CD4-positive, alpha-beta T cell treated with Interleukin-21 for 1 hour (primary cell): Measurements from ENCODE around the gene MCF2L2.

ENCODE experiments used
- DNase-seq: peaks from one replicate; pipeline ENCODE4 v3.0.0-alpha.2; 2020

Gene MCF2L2

GRCh38 chr3:183357564-183358079 is 70.8 kb downstream of the MCF2L2 start:
- no peak for DNase-seq

DNA sequence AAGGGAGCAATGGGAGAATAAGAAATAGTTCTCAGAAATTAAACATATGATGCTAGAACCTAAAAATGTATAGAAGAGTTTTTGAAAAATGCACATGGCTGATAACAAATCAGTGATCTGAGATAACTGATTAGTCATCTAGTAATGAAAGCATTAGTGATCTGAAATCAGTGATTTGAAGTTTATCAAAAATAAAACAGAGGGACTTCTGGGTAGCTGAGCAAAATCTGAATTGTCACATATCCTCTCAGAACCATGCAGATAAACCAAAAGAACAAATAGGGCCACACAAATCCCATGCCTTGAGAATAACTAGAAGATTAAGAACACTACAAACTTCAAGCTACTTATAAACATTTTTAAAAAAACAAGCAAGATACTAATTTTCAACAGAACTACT is 71.5 kb downstream of the MCF2L2 start:
- no peak for DNase-seq

GRCh38 chr3:183354874-183355273 is 73.5 kb downstream of the MCF2L2 start:
- DNase-seq = no peak

DNA sequence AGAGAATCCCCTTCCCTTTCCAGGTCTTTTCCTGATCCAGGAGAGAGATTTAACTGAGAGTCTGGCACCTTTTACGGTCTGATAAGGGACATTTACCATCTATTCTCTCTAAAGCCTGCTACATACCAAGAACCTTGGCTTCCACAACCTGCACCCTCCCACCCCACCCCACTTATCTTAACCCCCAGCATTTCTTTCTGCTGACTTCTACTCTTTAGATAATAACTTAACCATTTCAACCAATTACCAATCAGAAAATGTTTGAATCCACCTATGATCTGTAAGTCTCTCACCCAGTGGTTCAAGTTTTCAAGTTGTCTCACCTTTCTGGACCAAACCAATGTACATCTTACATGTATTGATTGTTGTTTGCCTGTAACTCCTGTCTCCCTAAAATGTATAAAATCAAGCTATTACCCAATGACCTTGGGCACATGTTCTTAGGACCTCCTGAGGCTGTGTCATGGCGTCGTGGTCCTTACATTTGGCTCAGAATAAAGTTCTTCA is 74.0 kb downstream of the MCF2L2 start:
- no peak for DNase-seq

DNA sequence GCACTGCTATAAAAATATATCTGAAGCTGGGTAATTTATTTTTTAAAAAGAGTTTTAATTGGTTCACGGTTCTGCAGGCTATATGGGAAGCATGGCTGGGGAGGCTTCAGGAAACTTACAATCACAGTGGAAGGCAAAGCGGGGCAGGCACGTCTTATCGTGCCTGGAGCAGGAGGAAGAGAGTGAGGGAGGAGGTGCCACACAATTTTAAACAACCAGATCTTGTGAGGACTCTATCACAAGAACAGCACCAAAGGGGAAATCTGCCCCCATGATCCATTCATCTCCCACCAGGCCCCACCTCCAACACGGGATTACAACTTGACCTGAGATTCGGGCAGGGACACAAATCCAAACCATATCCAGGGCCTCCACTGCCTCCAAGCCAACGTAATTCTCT is 75.0 kb downstream of the MCF2L2 start:
- no peak for DNase-seq

DNA sequence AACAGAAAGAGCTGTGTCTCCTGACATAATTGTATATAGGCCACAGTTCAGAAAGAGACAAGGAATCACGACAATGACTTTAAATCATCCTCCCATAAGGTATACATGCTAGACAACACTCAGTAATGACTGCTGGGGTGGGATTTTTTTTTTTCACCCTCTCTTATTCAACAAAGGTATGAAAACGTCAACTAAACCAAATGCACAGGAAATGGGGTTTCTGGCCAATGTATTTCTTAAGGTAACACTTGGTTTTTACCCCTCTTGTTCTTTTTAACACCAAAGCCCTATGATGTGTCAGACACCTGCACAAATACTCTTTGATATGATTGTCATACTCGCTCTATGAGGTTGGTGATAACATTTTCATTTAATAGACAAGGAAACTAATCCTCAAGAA is 78.3 kb downstream of the MCF2L2 start:
- DNase-seq = peak; percentile 45

- peak; percentile 15 for DNase-seq
These were observed 78.8 kb downstream of the MCF2L2 start for GRCh38 chr3:183349421-183350157.

DNA sequence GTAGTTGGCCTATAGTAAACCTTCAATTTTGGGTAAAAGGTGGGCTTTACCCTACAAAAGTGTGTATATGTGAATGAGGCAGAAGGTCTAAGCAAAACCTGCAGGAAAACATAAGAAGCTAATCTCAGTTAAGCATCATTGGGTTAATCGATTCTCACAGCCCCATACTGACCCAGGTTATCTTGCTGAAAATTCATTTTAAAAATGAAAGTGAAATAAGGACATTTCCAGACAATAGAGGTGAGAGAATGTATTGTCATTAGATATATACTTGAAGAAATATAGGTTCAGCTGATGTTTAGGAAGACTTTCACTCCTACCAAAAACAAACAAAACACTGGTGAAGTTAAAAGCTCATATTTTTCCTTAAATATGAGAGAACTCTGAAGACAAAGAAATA is 85.6 kb downstream of the MCF2L2 start:
- DNase-seq = no peak

GRCh38 chr3:183341545-183342288 is 86.7 kb downstream of the MCF2L2 start:
- no peak for DNase-seq

DNA sequence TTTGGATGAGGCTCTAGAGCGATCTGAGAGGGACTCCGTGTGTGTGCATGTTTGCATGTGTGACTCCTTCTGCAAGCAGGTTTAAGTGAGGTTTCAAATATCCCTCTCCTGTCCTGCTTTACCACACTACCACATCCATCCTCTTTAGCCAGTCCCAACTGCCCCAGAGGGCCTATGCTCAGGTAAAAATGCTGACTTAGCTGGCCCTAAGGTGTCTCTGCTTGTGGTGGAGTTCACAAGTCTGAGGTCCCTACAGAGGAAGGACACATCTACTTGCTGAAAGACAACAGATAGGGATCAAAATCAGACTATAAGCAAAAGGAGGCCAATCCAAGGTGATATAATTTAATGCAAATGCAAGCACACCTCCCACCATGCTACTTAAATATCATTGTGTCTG is 88.2 kb downstream of the MCF2L2 start:
- DNase-seq = no peak

DNA sequence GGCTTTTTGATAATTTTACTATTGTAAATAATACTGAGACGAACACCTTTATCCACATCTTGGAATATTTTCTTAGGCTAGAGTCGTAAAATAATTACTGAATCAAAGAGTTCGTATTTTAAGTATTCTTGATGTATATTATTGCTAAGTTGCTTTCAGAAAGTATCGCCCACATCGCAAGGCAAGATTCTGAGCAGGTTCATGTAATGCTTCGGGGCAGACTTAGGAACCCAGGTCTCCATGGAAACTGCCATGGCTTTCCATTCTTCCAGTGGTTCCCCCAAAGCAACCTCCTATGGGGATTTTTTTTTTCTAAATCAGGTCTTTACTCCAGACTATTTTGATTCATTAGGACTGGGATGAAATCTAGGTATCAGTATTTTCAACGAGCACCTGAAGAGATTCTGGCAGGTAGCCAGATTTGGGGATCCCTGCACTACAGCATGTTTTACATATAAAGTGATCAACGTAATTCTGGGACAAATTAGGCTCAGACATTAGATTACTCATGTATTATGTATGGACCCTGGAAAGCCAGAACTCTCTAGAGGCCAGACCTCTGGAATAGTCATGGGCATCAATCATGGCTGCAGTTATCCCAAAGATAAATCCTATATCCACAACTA is 88.8 kb downstream of the MCF2L2 start:
- no peak for DNase-seq

DNA sequence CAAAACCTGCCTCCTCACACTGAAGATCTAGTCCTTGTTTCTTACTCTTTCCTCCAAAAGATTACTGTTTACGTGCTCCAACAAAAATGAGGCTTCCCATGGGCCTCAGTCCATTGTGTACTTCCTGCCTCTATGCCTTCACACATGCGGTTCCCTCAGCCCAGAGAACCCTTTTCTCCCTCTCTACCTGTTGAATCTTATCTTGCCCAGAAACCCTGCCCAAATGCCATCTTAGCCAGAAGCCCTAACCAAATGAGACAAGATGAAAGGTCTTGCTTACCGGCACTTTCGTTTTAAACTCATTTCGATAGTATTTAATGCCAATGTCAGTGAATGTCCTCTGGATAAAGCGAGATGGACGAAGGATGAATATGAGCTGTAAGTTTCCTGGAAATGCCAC is 89.9 kb downstream of the MCF2L2 start:
- DNase-seq = no peak

GRCh38 chr3:183332487-183332886 is 95.9 kb downstream of the MCF2L2 start:
- DNase-seq = no peak

GRCh38 chr3:183331498-183331897 is 96.9 kb downstream of the MCF2L2 start:
- DNase-seq = no peak

GRCh38 chr3:183330881-183331280 is 97.5 kb downstream of the MCF2L2 start:
- no peak for DNase-seq

GRCh38 chr3:183329543-183329942 is 98.9 kb downstream of the MCF2L2 start:
- no peak for DNase-seq

DNA sequence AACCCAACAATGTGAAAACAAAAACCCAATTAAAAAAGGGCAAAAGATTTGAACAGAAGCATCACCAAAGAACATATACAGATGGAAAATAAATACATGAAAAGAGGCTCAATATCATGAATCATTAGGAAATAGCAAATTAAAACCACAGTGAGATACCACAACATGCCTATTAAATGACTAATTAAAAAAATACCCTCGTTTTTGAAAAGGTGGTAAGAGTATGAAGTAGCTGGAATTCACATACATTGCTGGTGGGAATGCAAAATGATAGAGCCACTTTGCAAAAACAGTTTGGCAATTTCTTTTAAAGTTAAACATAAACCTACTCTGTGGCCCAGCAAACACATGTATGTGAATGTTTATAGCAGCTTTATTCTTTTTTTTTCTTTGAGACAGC is 99.6 kb downstream of the MCF2L2 start:
- no peak for DNase-seq

GRCh38 chr3:183328164-183328563 is 100.3 kb downstream of the MCF2L2 start:
- no peak for DNase-seq

GRCh38 chr3:183327343-183327742 is 101.1 kb downstream of the MCF2L2 start:
- DNase-seq = no peak

GRCh38 chr3:183324083-183324482 is 104.3 kb downstream of the MCF2L2 start:
- no peak for DNase-seq

DNA sequence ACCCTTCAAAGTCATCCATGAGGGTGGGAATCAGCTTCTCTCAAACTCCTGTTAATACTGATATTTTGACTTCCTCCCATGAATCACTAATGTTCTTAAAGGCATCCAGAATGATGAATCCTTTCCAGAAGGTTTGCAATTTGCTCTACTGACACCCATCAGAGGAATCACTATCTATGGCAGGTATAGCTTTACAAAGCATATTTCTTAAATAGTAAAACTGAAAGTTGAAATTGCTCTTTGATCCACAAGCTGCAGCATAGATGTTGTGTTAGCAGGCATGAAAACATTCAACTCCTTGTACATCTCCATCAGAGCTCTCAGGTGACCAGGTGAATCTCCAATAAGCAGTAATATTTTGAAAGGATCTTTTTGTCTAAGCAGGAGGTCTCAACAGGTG is 109.0 kb downstream of the MCF2L2 start:
- DNase-seq = no peak

DNA sequence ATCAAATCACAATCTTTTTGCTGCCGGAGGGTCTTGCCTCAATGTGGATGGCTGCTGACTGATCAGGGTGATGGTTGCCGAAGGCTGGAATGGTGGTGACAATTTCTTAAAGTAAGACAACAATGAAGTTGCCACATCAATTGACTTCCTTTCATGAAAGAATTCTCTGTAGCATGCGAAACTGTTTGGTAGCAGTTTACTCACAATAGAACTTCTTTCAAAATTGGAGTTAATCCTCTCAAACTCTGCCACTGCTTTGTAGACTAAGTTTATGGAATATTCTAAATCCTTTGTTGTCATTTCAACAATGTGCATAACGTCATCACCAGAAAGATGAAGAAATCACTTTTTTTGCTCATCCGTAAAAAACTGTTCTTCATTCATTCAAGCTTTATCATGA is 109.5 kb downstream of the MCF2L2 start:
- no peak for DNase-seq
